ENCODE data around the gene HIGD2A.

HIGD2A gene

GRCh38 chr5:176388444-176389134 lies at the start of gene HIGD2A, which contains the start of gene NOP16:
Gene HIGD2A (plus strand): TSS chr5:176388751. CDS start chr5:176388820, 69 bp downstream.
Gene NOP16 (minus strand): TSS chr5:176388598. CDS start chr5:176388539, 59 bp downstream.
- no peak for TF ChIP-seq CTCF (conservative IDR thresholded peaks at IDR 0.05; ENCODE audit: low read depth, low read length)
- H3K4me3 ChIP-seq (ENCODE audit: low read depth, low read length), result peak within 1 kb of the TSS; percentile 92
- peak; percentile 99 for DNase-seq (ENCODE audit: low read depth)

GRCh38 chr5:176339304-176339703 lies 49.2 kb upstream of the HIGD2A start:
- no peak for DNase-seq (ENCODE audit: low read depth)
- no peak overlapping the region for H3K4me3 ChIP-seq (ENCODE audit: low read depth, low read length)
- no peak for TF ChIP-seq CTCF (conservative IDR thresholded peaks at IDR 0.05; ENCODE audit: low read depth, low read length)

- no peak overlapping the region for H3K4me3 ChIP-seq (ENCODE audit: low read depth, low read length)
- no peak for TF ChIP-seq CTCF (conservative IDR thresholded peaks at IDR 0.05; ENCODE audit: low read depth, low read length)
- no peak for DNase-seq (ENCODE audit: low read depth)
These were observed 47.0 kb upstream of the HIGD2A start for GRCh38 chr5:176341325-176342157.

GRCh38 chr5:176342158-176342483 lies 46.4 kb upstream of the HIGD2A start:
- no peak for DNase-seq (ENCODE audit: low read depth)
- TF ChIP-seq CTCF (conservative IDR thresholded peaks at IDR 0.05; ENCODE audit: low read depth, low read length), result no peak
- no peak overlapping the region for H3K4me3 ChIP-seq (ENCODE audit: low read depth, low read length)

- DNase-seq (ENCODE audit: low read depth), result no peak
- H3K4me3 ChIP-seq (ENCODE audit: low read depth, low read length), result no peak overlapping the region
- no peak for TF ChIP-seq CTCF (conservative IDR thresholded peaks at IDR 0.05; ENCODE audit: low read depth, low read length)
These were observed 45.6 kb upstream of the HIGD2A start for GRCh38 chr5:176342766-176343458.

- H3K4me3 ChIP-seq (ENCODE audit: low read depth, low read length), result no peak overlapping the region
- DNase-seq (ENCODE audit: low read depth), result no peak
These were observed 38.1 kb upstream of the HIGD2A start for GRCh38 chr5:176350416-176350815.

More at GRCh38 chr5:176350416-176350815, 38.1 kb upstream of the HIGD2A start:
- no peak for TF ChIP-seq CTCF (conservative IDR thresholded peaks at IDR 0.05; ENCODE audit: low read depth, low read length)

All from choroid plexus epithelial cell (primary cell).